ENCODE data around the gene TMEM150C.
"Not testable (repeated sequence)": the region's sequence is repeated elsewhere in the genome, so short reads cannot be mapped to it uniquely, and the experiment has no call there.

TMEM150C gene

GRCh38 chr4:82484996-82485783, 76.6 kb downstream of the TMEM150C start:
- Mint-ChIP-seq H3K4me3 (no peak overlapping the region), H3K36me3 (peaks cover 6% of the 10 kb centered on the region), H3K9me3 (no peaks in the 10 kb centered on the region), H3K4me1 (no peaks in the 10 kb centered on the region), H3K27ac (no peak overlapping the region), H3K27me3 (no peaks in the 10 kb centered on the region)
- no peak for DNase-seq
- CTCF ChIA-PET: interaction anchor here (0.8 kb wide), 1 partner anchor 262 kb away, joined by 4 read pairs; no protein-coding TSS in a partner anchor

GRCh38 chr4:82482387-82482786, 79.4 kb downstream of the TMEM150C start:
- H3K4me3 Mint-ChIP-seq: no peak overlapping the region
- CTCF ChIA-PET: no interaction called here
- H3K27me3 Mint-ChIP-seq: no peaks in the 10 kb centered on the region
- H3K36me3 Mint-ChIP-seq: peaks cover 6% of the 10 kb centered on the region
- no peaks in the 10 kb centered on the region for H3K4me1 Mint-ChIP-seq
- H3K9me3 Mint-ChIP-seq: no peaks in the 10 kb centered on the region
- H3K27ac Mint-ChIP-seq: no peak overlapping the region
- no peak for DNase-seq

DNA sequence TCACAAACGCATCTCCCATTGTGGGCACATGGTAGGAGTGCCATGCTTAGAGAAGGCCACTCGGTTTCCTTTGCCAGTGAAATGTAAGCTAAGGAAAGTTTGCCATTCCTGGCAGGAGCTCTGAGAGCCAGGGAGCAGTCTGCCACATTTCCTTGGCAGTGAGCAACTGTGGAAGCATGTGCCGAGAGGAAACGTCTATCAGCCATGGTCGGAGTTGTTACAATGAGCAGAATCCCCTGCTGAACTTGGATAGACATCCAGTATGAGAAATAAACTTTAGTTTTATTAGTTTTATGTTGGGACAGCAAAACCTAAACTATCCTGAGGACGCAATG, 80.3 kb downstream of the TMEM150C start:
- Mint-ChIP-seq H3K4me1 (no peaks in the 10 kb centered on the region), H3K36me3 (peaks cover 6% of the 10 kb centered on the region), H3K27ac (no peak overlapping the region), H3K9me3 (no peaks in the 10 kb centered on the region), H3K27me3 (no peaks in the 10 kb centered on the region), H3K4me3 (no peak overlapping the region)
- CTCF ChIA-PET: no interaction called here
- no peak for DNase-seq

GRCh38 chr4:82480771-82481505, 80.8 kb downstream of the TMEM150C start:
- H3K36me3 Mint-ChIP-seq: peaks cover 6% of the 10 kb centered on the region
- no peaks in the 10 kb centered on the region for H3K27me3 Mint-ChIP-seq
- no peaks in the 10 kb centered on the region for H3K4me1 Mint-ChIP-seq
- no peak overlapping the region for H3K27ac Mint-ChIP-seq
- CTCF ChIA-PET: no interaction called here
- no peak overlapping the region for H3K4me3 Mint-ChIP-seq
- no peak for DNase-seq
- no peaks in the 10 kb centered on the region for H3K9me3 Mint-ChIP-seq

GRCh38 chr4:82479562-82479961, 82.2 kb downstream of the TMEM150C start:
- peaks cover 7% of the 10 kb centered on the region for H3K36me3 Mint-ChIP-seq
- CTCF ChIA-PET: no interaction called here
- no peak overlapping the region for H3K4me3 Mint-ChIP-seq
- no peaks in the 10 kb centered on the region for H3K9me3 Mint-ChIP-seq
- no peaks in the 10 kb centered on the region for H3K4me1 Mint-ChIP-seq
- H3K27me3 Mint-ChIP-seq: no peaks in the 10 kb centered on the region
- H3K27ac Mint-ChIP-seq: no peak overlapping the region
- no peak for DNase-seq

GRCh38 chr4:82477469-82477868, 84.3 kb downstream of the TMEM150C start:
- not testable (repeated sequence) for H3K36me3 Mint-ChIP-seq, DNase-seq, H3K27me3 Mint-ChIP-seq

DNA sequence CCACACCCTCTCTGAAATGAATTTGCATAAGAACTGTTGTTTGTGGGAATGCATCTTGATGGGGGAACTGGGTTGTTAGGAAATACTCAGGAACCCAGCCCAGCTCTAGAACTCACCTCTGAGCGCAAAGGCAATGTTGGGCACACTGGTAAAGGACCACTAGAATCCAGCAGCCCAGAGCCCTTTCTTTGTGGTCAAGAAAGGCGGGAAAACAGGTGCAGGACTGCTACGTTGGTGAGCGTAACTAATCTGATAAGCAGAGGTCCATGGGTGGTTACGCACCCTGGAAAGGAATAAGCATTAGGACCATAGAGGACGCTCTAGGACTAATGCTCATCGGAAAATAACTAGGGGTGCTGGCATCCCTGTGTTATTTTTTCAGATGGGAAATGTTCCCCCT, 85.9 kb downstream of the TMEM150C start:
- DNase-seq, H3K4me3 Mint-ChIP-seq, H3K4me1 Mint-ChIP-seq, H3K27ac Mint-ChIP-seq, H3K9me3 Mint-ChIP-seq, H3K36me3 Mint-ChIP-seq, CTCF ChIA-PET, H3K27me3 Mint-ChIP-seq: not testable (repeated sequence)

More at GRCh38 chr4:82477469-82477868, 84.3 kb downstream of the TMEM150C start:
- H3K9me3 Mint-ChIP-seq, CTCF ChIA-PET, H3K4me3 Mint-ChIP-seq, H3K27ac Mint-ChIP-seq, H3K4me1 Mint-ChIP-seq: not testable (repeated sequence)

GRCh38 chr4:82473621-82474164, 88.1 kb downstream of the TMEM150C start:
- DNase-seq: no peak
- CTCF ChIA-PET: no interaction called here

DNA sequence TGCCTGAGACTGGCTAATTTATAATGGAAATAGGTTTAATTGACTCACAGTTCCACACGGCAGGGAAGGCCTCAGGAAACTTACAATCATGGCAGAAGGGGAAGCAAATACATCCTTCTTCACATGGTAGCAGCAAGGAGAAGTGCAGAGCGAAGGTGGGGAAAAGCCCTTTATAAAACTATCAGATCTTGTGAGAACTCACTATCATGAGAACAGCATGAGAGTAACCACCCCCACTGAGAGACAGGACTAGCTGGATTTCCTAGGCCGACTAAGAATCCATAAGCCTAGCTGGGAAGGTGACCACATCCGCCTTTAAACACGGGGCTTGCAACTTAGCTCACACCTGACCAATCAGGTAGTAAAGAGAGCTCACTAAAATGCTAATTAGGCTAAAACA, 88.7 kb downstream of the TMEM150C start:
- DNase-seq, H3K27ac Mint-ChIP-seq, H3K9me3 Mint-ChIP-seq, CTCF ChIA-PET, H3K27me3 Mint-ChIP-seq, H3K4me3 Mint-ChIP-seq, H3K4me1 Mint-ChIP-seq, H3K36me3 Mint-ChIP-seq: not testable (repeated sequence)

More at GRCh38 chr4:82473621-82474164, 88.1 kb downstream of the TMEM150C start:
- H3K36me3 Mint-ChIP-seq: peaks cover 4% of the 10 kb centered on the region
- no peaks in the 10 kb centered on the region for H3K4me1 Mint-ChIP-seq
- no peaks in the 10 kb centered on the region for H3K9me3 Mint-ChIP-seq
- no peak overlapping the region for H3K27ac Mint-ChIP-seq
- no peak overlapping the region for H3K4me3 Mint-ChIP-seq
- no peaks in the 10 kb centered on the region for H3K27me3 Mint-ChIP-seq

GRCh38 chr4:82469791-82470345, 91.9 kb downstream of the TMEM150C start:
- no peak for DNase-seq
- Mint-ChIP-seq H3K36me3 (peaks cover 15% of the 10 kb centered on the region), H3K27me3 (no peaks in the 10 kb centered on the region), H3K4me1 (no peaks in the 10 kb centered on the region), H3K27ac (no peak overlapping the region), H3K4me3 (no peak overlapping the region), H3K9me3 (no peaks in the 10 kb centered on the region)
- CTCF ChIA-PET: interaction anchor here (1.3 kb wide), 1 partner anchor 269 kb away, joined by 4 read pairs; no protein-coding TSS in a partner anchor

GRCh38 chr4:82467471-82467870, 94.3 kb downstream of the TMEM150C start:
- Mint-ChIP-seq H3K4me3 (no peak overlapping the region), H3K9me3 (no peaks in the 10 kb centered on the region), H3K36me3 (peaks cover 25% of the 10 kb centered on the region), H3K27me3 (no peaks in the 10 kb centered on the region), H3K4me1 (no peaks in the 10 kb centered on the region), H3K27ac (no peak overlapping the region)
- CTCF ChIA-PET: interaction anchor here (1.8 kb wide), 1 partner anchor 271 kb away, joined by 5 read pairs; no protein-coding TSS in a partner anchor
- no peak for DNase-seq

- Mint-ChIP-seq H3K4me3 (no peak overlapping the region), H3K27ac (no peak overlapping the region), H3K9me3 (no peaks in the 10 kb centered on the region), H3K36me3 (peaks cover 45% of the 10 kb centered on the region), H3K4me1 (peaks cover 2% of the 10 kb centered on the region), H3K27me3 (no peaks in the 10 kb centered on the region)
- CTCF ChIA-PET: no interaction called here
- DNase-seq: no peak
These were observed 98.6 kb downstream of the TMEM150C start for GRCh38 chr4:82463221-82463620.

DNA sequence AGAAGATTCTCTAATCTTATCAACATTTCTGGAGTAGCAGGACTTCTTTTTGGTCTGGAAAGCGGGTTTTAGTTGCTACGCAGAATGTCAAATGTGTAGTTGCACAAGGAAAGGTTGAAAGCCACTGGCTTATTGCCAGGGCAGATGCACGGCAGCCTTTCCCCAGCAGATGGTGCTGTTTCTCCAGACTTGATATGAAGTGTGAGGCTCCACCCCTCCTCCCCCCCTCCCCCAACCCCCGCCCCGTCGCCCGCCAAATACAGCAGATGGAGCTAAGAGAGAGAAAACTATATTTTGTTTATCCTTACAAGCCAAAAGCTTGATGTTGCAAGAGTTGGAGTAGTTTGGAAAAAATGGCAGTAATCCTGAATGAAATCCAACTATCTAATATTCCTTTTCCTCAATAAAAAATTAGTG, 99.4 kb downstream of the TMEM150C start:
- H3K36me3 Mint-ChIP-seq: peaks cover 48% of the 10 kb centered on the region
- CTCF ChIA-PET: interaction anchor here (0.8 to 3.8 kb wide), 4 partner anchors 10 to 277 kb away, joined by 3 to 18 read pairs (median 3); no protein-coding TSS in a partner anchor
- H3K27ac Mint-ChIP-seq: no peak overlapping the region

DNA sequence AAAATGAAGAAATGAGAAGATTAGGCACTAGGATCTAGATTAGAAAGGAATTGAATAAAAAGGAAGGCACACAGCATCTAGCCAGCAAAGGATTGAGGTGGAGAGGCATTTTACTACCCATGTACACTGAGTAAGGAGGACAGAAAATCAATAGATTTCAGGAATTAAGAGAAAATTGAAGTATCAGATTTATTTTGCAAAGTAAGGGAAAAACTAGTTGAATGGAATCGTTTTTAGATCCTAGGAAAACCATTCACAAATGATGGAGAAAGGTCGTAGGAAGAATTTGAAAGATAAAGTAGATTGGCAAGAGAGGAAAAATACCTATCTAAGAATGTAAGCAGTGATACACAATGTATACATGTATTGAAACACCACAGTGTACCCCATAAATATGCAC, 100.1 kb downstream of the TMEM150C start:
- no peak for DNase-seq
- no peak overlapping the region for H3K4me3 Mint-ChIP-seq
- peaks cover 52% of the 10 kb centered on the region for H3K36me3 Mint-ChIP-seq
- H3K9me3 Mint-ChIP-seq: no peaks in the 10 kb centered on the region
- peaks cover 2% of the 10 kb centered on the region for H3K4me1 Mint-ChIP-seq
- H3K27ac Mint-ChIP-seq: no peak overlapping the region
- no peaks in the 10 kb centered on the region for H3K27me3 Mint-ChIP-seq
- CTCF ChIA-PET: interaction anchor here (0.6 to 3.8 kb wide), 8 partner anchors 10 to 620 kb away, joined by 3 to 18 read pairs (median 3); no protein-coding TSS in a partner anchor

More for the DNA sequence above, 99.4 kb downstream of the TMEM150C start:
- H3K9me3 Mint-ChIP-seq: no peaks in the 10 kb centered on the region
- H3K27me3 Mint-ChIP-seq: no peaks in the 10 kb centered on the region
- DNase-seq: peak; percentile 91
- H3K4me1 Mint-ChIP-seq: peaks cover 2% of the 10 kb centered on the region
- no peak overlapping the region for H3K4me3 Mint-ChIP-seq
